K562 (cell line): ENCODE results near the gene ADAMTS2. TPM values are rescaled to one million over a fixed set of nuclear protein-coding genes. Genes with fewer than 3 reads are reported as not detected.

Experiments
- CTCFL ChIP-seq: IDR thresholded peaks from 2 replicates; pipeline ENCODE4 v1.6.1; 2011; ENCODE audit warnings: borderline replicate concordance, low read depth, mild to moderate bottlenecking, moderate library complexity, low read length; ENCODE audit not compliant: insufficient read depth, poor library complexity, severe bottlenecking
- ETV6 ChIP-seq, 3 experiments: fragments of 150-350 bp in 1 of 3; sonication (generic) in 1 of 3; formaldehyde crosslinking in 1 of 3; IDR thresholded peaks; 2 replicates each; pipeline versions ENCODE4 v1.6.1 to v1.8.0; 2014 to 2022; ENCODE audit warnings: borderline replicate concordance in 2 of 3, low read depth in 2 of 3, antibody characterized with exemption in 1 of 3, low read length in 1 of 3, mild to moderate bottlenecking in 1 of 3, missing genetic modification reagents in 1 of 3
- GMEB1 ChIP-seq: fragments of 250-450 bp; sonication (Bioruptor Pico); IDR thresholded peaks from 2 replicates; pipeline ENCODE4 v1.4.0; 2020; ENCODE audit warnings: mild to moderate bottlenecking
- MTA2 ChIP-seq: fragments of 450-650 bp; IDR thresholded peaks from 2 replicates; pipeline ENCODE4 v1.6.1; 2016; ENCODE audit warnings: low read depth
- RBM14 ChIP-seq: fragments of 200-400 bp; formaldehyde crosslinking; IDR thresholded peaks from 2 replicates; pipeline ENCODE4 v1.6.1; 2018; ENCODE audit warnings: low read depth, mild to moderate bottlenecking, low read length, moderate library complexity, borderline replicate concordance; ENCODE audit not compliant: insufficient read depth
- ZNF134 ChIP-seq: fragments of 250-450 bp; sonication (Bioruptor Pico); conservative IDR thresholded peaks from 2 replicates; pipeline ENCODE4 v1.4.0; 2020
- polyA plus RNA-seq, 8 experiments: library from polyadenylated mRNA; depleted of rRNA in 4 of 8; stranded (reverse) in 5 of 8; unstranded in 3 of 8; fragments of >200 nt; fragmentation: Nextera tagmentation in 2 of 8; fragmentation: Illumina TruSeq in 1 of 8; extraction: Ambion mirVana in 2 of 8; extraction: Trizol in 1 of 8; gene quantifications; 2 replicates each; pipeline versions ENCODE4 v1.2.1 to v1.2.3, GENCODE V29; 2011 to 2014; ENCODE audit warnings: inconsistent platforms in 1 of 8, missing spikeins in 1 of 8
- total RNA-seq, 7 experiments: library from RNA; depleted of rRNA in 6 of 7; stranded (reverse); fragments of >200 nt in 6 of 7; fragmentation: Illumina TruSeq in 2 of 7; extraction: Trizol in 2 of 7; gene quantifications; 2 replicates each; pipeline versions ENCODE4 v1.2.1 to v1.2.3, GENCODE V29; 2011 to 2021; ENCODE audit warnings: low replicate concordance in 1 of 7

The ADAMTS2 gene
- total and polyA plus RNA-seq, 9 of the 15 experiments (the other 6 are each of a cell fraction or from before 2014, with no cell fraction given) = not detected

GRCh38 chr5:179135441-179136215, 209.6 kb downstream of the ADAMTS2 start (continued):
- no peak for TF ChIP-seq ZNF134
- TF ChIP-seq MTA2 = no peak
- no peak for TF ChIP-seq CTCFL
- TF ChIP-seq GMEB1 = no peak
- no peak for TF ChIP-seq ETV6 (IDR thresholded peaks at IDR 0.05; ENCODE audit: borderline replicate concordance in 1 of 2, low read depth in 2 of 2, low read length in 1 of 2)
- TF ChIP-seq ETV6 (CRISPR knock-in tag; IDR thresholded peaks at IDR 0.05; ENCODE audit: borderline replicate concordance) = no peak
- TF ChIP-seq RBM14 = no peak
- TF ChIP-seq, all 486 proteins: peak for 0
